ENCODE measurements around the gene C1QC.

Gene C1QC

GRCh38 chr1:22628698-22629444 is 14.6 kb upstream of the C1QC start:
- Histone ChIP-seq H3K27me3 (ENCODE audit: insufficient read depth, low read depth, severe bottlenecking) (no peaks in the 10 kb centered on the region), H3K4me3 (ENCODE audit: low read depth, low read length) (no peak overlapping the region), H3K36me3 (no peaks in the 10 kb centered on the region), H3K9me3 (ENCODE audit: severe bottlenecking) (no peaks in the 10 kb centered on the region), H3K27ac (no peak overlapping the region)
- TF ChIP-seq CTCF (IDR thresholded peaks at IDR 0.05; ENCODE audit: low read depth, low read length): no peak
- DNase-seq: no peak

- no peaks in the 10 kb centered on the region for H3K27me3 ChIP-seq (ENCODE audit: insufficient read depth, low read depth, severe bottlenecking)
- no peak overlapping the region for H3K27ac ChIP-seq
- no peak for TF ChIP-seq CTCF (IDR thresholded peaks at IDR 0.05; ENCODE audit: low read depth, low read length)
- H3K36me3 ChIP-seq: no peaks in the 10 kb centered on the region
- no peak for DNase-seq
- H3K9me3 ChIP-seq (ENCODE audit: severe bottlenecking): no peaks in the 10 kb centered on the region
- H3K4me3 ChIP-seq (ENCODE audit: low read depth, low read length): no peak overlapping the region
Measured at GRCh38 chr1:22629886-22630285, 13.5 kb upstream of the C1QC start.

- Histone ChIP-seq H3K27ac (no peak overlapping the region), H3K4me3 (ENCODE audit: low read depth, low read length) (no peak overlapping the region), H3K27me3 (ENCODE audit: insufficient read depth, low read depth, severe bottlenecking) (no peaks in the 10 kb centered on the region), H3K36me3 (no peaks in the 10 kb centered on the region), H3K9me3 (ENCODE audit: severe bottlenecking) (no peaks in the 10 kb centered on the region)
- no peak for TF ChIP-seq CTCF (IDR thresholded peaks at IDR 0.05; ENCODE audit: low read depth, low read length)
- no peak for DNase-seq
Measured at GRCh38 chr1:22633697-22634463, 9.6 kb upstream of the C1QC start.

- Histone ChIP-seq H3K9me3 (ENCODE audit: severe bottlenecking) (no peaks in the 10 kb centered on the region), H3K27me3 (ENCODE audit: insufficient read depth, low read depth, severe bottlenecking) (no peaks in the 10 kb centered on the region), H3K36me3 (no peaks in the 10 kb centered on the region), H3K4me3 (ENCODE audit: low read depth, low read length) (no peak overlapping the region), H3K27ac (no peak overlapping the region)
- no peak for TF ChIP-seq CTCF (IDR thresholded peaks at IDR 0.05; ENCODE audit: low read depth, low read length)
- no peak for DNase-seq
Measured at GRCh38 chr1:22635436-22635835, 8.0 kb upstream of the C1QC start.

GRCh38 chr1:22636353-22636752 is 7.1 kb upstream of the C1QC start, which contains the start of gene C1QA:
C1QA (plus strand) TSS chr1:22636628; CDS start chr1:22637617, 989 bp downstream.
- TF ChIP-seq CTCF (IDR thresholded peaks at IDR 0.05; ENCODE audit: low read depth, low read length): no peak
- Histone ChIP-seq H3K9me3 (ENCODE audit: severe bottlenecking) (no peaks in the 10 kb centered on the region), H3K36me3 (no peaks in the 10 kb centered on the region), H3K27ac (no peak within 1 kb of the TSS), H3K4me3 (ENCODE audit: low read depth, low read length) (no peak within 1 kb of the TSS), H3K27me3 (ENCODE audit: insufficient read depth, low read depth, severe bottlenecking) (no peaks in the 10 kb centered on the region)
- DNase-seq: no peak
